Ishikawa (cell line): ENCODE data around the gene ERGIC2.

Source experiments
- CEBPB ChIP-seq: IDR thresholded peaks from 2 replicates; pipeline ENCODE4 v1.6.1; 2012
- FOXM1 ChIP-seq: IDR thresholded peaks from 2 replicates; pipeline ENCODE4 v1.6.1; 2012; ENCODE audit warnings: low read depth, borderline replicate concordance
- NFIC ChIP-seq: IDR thresholded peaks from 2 replicates; pipeline ENCODE4 v1.6.1; 2012
- REST ChIP-seq: IDR thresholded peaks from 2 replicates; pipeline ENCODE4 v1.6.1; 2012; ENCODE audit warnings: low read depth, mild to moderate bottlenecking
- TAF1 ChIP-seq: IDR thresholded peaks from 2 replicates; pipeline ENCODE4 v1.6.1; 2012; ENCODE audit warnings: low read depth, mild to moderate bottlenecking
- TF ChIP-seq, protein P1 (sequence below): IDR thresholded peaks from 2 replicates; pipeline ENCODE4 v1.6.1; 2012

DNA sequence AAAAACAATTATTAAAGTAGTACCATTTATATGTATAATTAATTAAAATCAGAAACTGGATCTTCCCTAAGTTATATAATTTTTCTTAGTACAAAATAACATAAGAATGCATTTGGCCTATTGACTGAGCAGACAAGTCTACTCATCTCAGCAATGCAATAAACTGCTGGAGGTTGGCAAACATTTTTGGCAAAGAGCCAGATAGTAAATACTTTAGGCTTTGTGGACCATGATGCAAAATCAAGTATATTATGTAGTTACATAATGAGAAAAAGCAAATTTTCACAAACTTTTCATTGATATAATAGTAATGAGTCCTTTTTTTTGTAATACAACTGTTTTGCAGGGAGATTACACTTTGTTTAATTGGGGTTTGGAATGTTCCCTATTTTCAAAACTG is 30.9 kb downstream of the ERGIC2 start:
- TF ChIP-seq FOXM1 (no peak), NFIC (peak; percentile 95), CEBPB (0 out of 2 replicates have a peak, but pooled peaks have one; percentile 39), REST (no peak), TAF1 (no peak)
- TF ChIP-seq, protein P1, sequence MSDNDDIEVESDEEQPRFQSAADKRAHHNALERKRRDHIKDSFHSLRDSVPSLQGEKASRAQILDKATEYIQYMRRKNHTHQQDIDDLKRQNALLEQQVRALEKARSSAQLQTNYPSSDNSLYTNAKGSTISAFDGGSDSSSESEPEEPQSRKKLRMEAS = no peak
